K562 (cell line): ENCODE measurements around the gene DEGS2. TPM values are rescaled to one million over a fixed set of nuclear protein-coding genes. Genes with fewer than 3 reads are reported as not detected.

Source experiments
- ARID1B ChIP-seq: fragments of 450-650 bp; IDR thresholded peaks from 2 replicates; pipeline ENCODE4 v1.6.1; 2016; ENCODE audit warnings: antibody characterized with exemption, mild to moderate bottlenecking, inconsistent platforms
- ARNT ChIP-seq, 2 experiments: fragments of 450-650 bp; IDR thresholded peaks; 2 replicates each; pipeline ENCODE4 v1.6.1; 2016; ENCODE audit warnings: mild to moderate bottlenecking in 1 of 2
- DIDO1 ChIP-seq: fragments of 450-650 bp; IDR thresholded peaks from 2 replicates; pipeline ENCODE4 v1.6.1; 2016; ENCODE audit warnings: low read depth, missing biosample characterization, missing genetic modification characterization
- ETV6 ChIP-seq, 3 experiments: fragments of 150-350 bp in 1 of 3; sonication (generic) in 1 of 3; formaldehyde crosslinking in 1 of 3; IDR thresholded peaks; 2 replicates each; pipeline versions ENCODE4 v1.6.1 to v1.8.0; 2014 to 2022; ENCODE audit warnings: borderline replicate concordance in 2 of 3, low read depth in 2 of 3, antibody characterized with exemption in 1 of 3, low read length in 1 of 3, mild to moderate bottlenecking in 1 of 3, missing genetic modification reagents in 1 of 3
- EZH2 ChIP-seq: IDR thresholded peaks from 2 replicates; pipeline ENCODE4 v1.6.1; 2012; ENCODE audit warnings: low read depth, mild to moderate bottlenecking, inconsistent platforms, low read length, borderline replicate concordance
- FOXP1 ChIP-seq: sonication (generic); formaldehyde crosslinking; IDR thresholded peaks from 2 replicates; pipeline ENCODE4 v1.8.0; 2022; ENCODE audit warnings: mild to moderate bottlenecking, missing genetic modification reagents
- GATAD2A ChIP-seq: fragments of 450-650 bp; IDR thresholded peaks from 2 replicates; pipeline ENCODE4 v1.6.1; 2017
- PYGO2 ChIP-seq: fragments of 450-650 bp; IDR thresholded peaks from 2 replicates; pipeline ENCODE4 v1.6.1; 2016; ENCODE audit warnings: mild to moderate bottlenecking, missing genetic modification characterization, moderate library complexity, missing compliant biosample characterization
- RBBP5 ChIP-seq: fragments of 200-600 bp; sonication (generic); IDR thresholded peaks from 2 replicates; pipeline ENCODE4 v1.6.1; 2012; ENCODE audit warnings: borderline replicate concordance, mild to moderate bottlenecking, low read length, control low read depth, inconsistent platforms; ENCODE audit not compliant: insufficient read depth, poor library complexity, severe bottlenecking
- SMAD1 ChIP-seq: fragments of 150-350 bp; IDR thresholded peaks from 2 replicates; pipeline ENCODE4 v1.6.1; 2014; ENCODE audit warnings: low read length, low read depth; ENCODE audit not compliant: partially characterized antibody
- ZNF12 ChIP-seq: sonication (generic); formaldehyde crosslinking; IDR thresholded peaks from 2 replicates; pipeline ENCODE4 v1.4.0; 2020; ENCODE audit warnings: mild to moderate bottlenecking, missing genetic modification reagents
- ZNF140 ChIP-seq: fragments of 250-450 bp; sonication (Bioruptor Pico); IDR thresholded peaks from 2 replicates; pipeline ENCODE4 v1.8.0; 2021; ENCODE audit warnings: moderate library complexity, mild to moderate bottlenecking, inconsistent platforms
- ZNF175 ChIP-seq: fragments of 200-800 bp; sonication (Bioruptor generic); IDR thresholded peaks from 2 replicates; pipeline ENCODE4 v1.6.1; 2016; ENCODE audit warnings: low read depth, mild to moderate bottlenecking, missing genetic modification characterization, missing compliant biosample characterization
- ZNF232 ChIP-seq: sonication (generic); formaldehyde crosslinking; IDR thresholded peaks from 2 replicates; pipeline ENCODE4 v1.8.0; 2022; ENCODE audit warnings: mild to moderate bottlenecking, missing genetic modification reagents
- ZNF384 ChIP-seq: IDR thresholded peaks from 2 replicates; pipeline ENCODE4 v1.6.1; 2012; ENCODE audit warnings: low read depth, low read length, improper control_type of control experiment
- polyA plus RNA-seq, 8 experiments: library from polyadenylated mRNA; depleted of rRNA in 4 of 8; stranded (reverse) in 5 of 8; unstranded in 3 of 8; fragments of >200 nt; fragmentation: Nextera tagmentation in 2 of 8; fragmentation: Illumina TruSeq in 1 of 8; extraction: Ambion mirVana in 2 of 8; extraction: Trizol in 1 of 8; gene quantifications; 2 replicates each; pipeline versions ENCODE4 v1.2.1 to v1.2.3, GENCODE V29; 2011 to 2014; ENCODE audit warnings: inconsistent platforms in 1 of 8, missing spikeins in 1 of 8
- total RNA-seq, 7 experiments: library from RNA; depleted of rRNA in 6 of 7; stranded (reverse); fragments of >200 nt in 6 of 7; fragmentation: Illumina TruSeq in 2 of 7; extraction: Trizol in 2 of 7; gene quantifications; 2 replicates each; pipeline versions ENCODE4 v1.2.1 to v1.2.3, GENCODE V29; 2011 to 2021; ENCODE audit warnings: low replicate concordance in 1 of 7
- TF ChIP-seq, protein P1 (sequence below): fragments of 450-650 bp; formaldehyde crosslinking; IDR thresholded peaks from 2 replicates; pipeline ENCODE4 v1.4.0; 2020; ENCODE audit warnings: mild to moderate bottlenecking, moderate library complexity
- TF ChIP-seq, protein P2 (sequence below): IDR thresholded peaks from 2 replicates; pipeline ENCODE4 v1.6.1; 2011; ENCODE audit warnings: borderline replicate concordance, low read depth, mild to moderate bottlenecking, moderate library complexity, low read length; ENCODE audit not compliant: insufficient read depth, poor library complexity, severe bottlenecking
- TF ChIP-seq, protein P3 (sequence below): fragments of 450-650 bp; conservative IDR thresholded peaks from 2 replicates; pipeline ENCODE4 v1.6.1; 2016; ENCODE audit warnings: missing genetic modification characterization, low read depth, mild to moderate bottlenecking, missing compliant biosample characterization, moderate library complexity
- TF ChIP-seq, protein P4 (sequence below): sonication (generic); formaldehyde crosslinking; IDR thresholded peaks from 2 replicates; pipeline ENCODE4 v1.8.1; 2022; ENCODE audit warnings: missing genetic modification reagents
- TF ChIP-seq, protein P5 (sequence below): fragments of 450-650 bp; IDR thresholded peaks from 2 replicates; pipeline ENCODE4 v1.6.1; 2017; ENCODE audit warnings: mild to moderate bottlenecking, moderate library complexity

The DEGS2 gene
- total and polyA plus RNA-seq, 9 of the 15 experiments (the other 6 are each of a cell fraction or from before 2014, with no cell fraction given) = 0.22 to 2.9 (median 0.70) TPM

DNA sequence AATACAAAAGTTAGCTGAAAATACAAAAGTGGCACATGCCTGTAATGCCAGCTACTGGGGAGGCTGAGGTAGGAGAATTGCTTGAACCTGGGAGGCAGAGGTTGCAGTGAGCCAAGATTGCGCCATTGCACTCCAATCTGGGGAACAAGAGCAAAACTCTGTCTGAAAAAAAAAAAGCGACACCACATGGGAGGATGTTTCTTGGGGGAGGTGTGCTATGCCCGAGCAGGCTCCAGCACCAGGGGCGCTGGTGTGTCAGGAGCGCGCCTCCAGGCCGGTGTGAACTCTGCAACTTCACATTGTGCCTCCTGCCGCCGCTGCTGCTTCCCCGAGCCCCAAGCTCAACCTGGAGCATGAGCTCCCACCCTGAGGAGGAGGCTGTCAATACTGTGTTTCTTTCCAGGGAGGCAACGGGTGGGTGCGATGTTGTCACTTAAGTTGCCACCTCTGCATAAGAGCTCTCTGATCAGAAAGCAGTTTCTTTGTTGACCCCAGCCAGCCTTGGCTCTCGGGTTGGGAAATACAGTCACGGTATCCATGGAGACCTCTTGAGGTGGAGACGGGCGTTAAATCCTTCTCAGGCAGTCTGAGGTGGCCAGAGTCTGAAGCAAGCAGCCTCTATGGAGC is 18.9 kb downstream of the DEGS2 start (continued):
- TF ChIP-seq, protein P1, sequence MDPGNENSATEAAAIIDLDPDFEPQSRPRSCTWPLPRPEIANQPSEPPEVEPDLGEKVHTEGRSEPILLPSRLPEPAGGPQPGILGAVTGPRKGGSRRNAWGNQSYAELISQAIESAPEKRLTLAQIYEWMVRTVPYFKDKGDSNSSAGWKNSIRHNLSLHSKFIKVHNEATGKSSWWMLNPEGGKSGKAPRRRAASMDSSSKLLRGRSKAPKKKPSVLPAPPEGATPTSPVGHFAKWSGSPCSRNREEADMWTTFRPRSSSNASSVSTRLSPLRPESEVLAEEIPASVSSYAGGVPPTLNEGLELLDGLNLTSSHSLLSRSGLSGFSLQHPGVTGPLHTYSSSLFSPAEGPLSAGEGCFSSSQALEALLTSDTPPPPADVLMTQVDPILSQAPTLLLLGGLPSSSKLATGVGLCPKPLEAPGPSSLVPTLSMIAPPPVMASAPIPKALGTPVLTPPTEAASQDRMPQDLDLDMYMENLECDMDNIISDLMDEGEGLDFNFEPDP = no peak
- no peak for TF ChIP-seq GATAD2A
- TF ChIP-seq, protein P2, sequence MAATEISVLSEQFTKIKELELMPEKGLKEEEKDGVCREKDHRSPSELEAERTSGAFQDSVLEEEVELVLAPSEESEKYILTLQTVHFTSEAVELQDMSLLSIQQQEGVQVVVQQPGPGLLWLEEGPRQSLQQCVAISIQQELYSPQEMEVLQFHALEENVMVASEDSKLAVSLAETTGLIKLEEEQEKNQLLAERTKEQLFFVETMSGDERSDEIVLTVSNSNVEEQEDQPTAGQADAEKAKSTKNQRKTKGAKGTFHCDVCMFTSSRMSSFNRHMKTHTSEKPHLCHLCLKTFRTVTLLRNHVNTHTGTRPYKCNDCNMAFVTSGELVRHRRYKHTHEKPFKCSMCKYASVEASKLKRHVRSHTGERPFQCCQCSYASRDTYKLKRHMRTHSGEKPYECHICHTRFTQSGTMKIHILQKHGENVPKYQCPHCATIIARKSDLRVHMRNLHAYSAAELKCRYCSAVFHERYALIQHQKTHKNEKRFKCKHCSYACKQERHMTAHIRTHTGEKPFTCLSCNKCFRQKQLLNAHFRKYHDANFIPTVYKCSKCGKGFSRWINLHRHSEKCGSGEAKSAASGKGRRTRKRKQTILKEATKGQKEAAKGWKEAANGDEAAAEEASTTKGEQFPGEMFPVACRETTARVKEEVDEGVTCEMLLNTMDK = peak; percentile 10
- TF ChIP-seq, protein P3, sequence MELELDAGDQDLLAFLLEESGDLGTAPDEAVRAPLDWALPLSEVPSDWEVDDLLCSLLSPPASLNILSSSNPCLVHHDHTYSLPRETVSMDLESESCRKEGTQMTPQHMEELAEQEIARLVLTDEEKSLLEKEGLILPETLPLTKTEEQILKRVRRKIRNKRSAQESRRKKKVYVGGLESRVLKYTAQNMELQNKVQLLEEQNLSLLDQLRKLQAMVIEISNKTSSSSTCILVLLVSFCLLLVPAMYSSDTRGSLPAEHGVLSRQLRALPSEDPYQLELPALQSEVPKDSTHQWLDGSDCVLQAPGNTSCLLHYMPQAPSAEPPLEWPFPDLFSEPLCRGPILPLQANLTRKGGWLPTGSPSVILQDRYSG (tag) = 0 out of 2 replicates have a peak, but pooled peaks have one; percentile 31
- TF ChIP-seq, protein P4, sequence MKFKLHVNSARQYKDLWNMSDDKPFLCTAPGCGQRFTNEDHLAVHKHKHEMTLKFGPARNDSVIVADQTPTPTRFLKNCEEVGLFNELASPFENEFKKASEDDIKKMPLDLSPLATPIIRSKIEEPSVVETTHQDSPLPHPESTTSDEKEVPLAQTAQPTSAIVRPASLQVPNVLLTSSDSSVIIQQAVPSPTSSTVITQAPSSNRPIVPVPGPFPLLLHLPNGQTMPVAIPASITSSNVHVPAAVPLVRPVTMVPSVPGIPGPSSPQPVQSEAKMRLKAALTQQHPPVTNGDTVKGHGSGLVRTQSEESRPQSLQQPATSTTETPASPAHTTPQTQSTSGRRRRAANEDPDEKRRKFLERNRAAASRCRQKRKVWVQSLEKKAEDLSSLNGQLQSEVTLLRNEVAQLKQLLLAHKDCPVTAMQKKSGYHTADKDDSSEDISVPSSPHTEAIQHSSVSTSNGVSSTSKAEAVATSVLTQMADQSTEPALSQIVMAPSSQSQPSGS (CRISPR knock-in tag) = no peak
- TF ChIP-seq ZNF140 (CRISPR knock-in tag) = no peak
- no peak for TF ChIP-seq EZH2
- no peak for TF ChIP-seq ARNT (IDR thresholded peaks at IDR 0.05)
- no peak for TF ChIP-seq ZNF175
- no peak for TF ChIP-seq RBBP5
- TF ChIP-seq DIDO1 (tag) = no peak
- peak; percentile 97 for TF ChIP-seq ZNF384
- no peak for TF ChIP-seq ZNF232 (CRISPR knock-in tag)
- no peak for TF ChIP-seq FOXP1 (CRISPR knock-in tag)
- no peak for TF ChIP-seq ZNF12 (CRISPR knock-in tag)
- no peak for TF ChIP-seq PYGO2 (tag)
- TF ChIP-seq, protein P5, sequence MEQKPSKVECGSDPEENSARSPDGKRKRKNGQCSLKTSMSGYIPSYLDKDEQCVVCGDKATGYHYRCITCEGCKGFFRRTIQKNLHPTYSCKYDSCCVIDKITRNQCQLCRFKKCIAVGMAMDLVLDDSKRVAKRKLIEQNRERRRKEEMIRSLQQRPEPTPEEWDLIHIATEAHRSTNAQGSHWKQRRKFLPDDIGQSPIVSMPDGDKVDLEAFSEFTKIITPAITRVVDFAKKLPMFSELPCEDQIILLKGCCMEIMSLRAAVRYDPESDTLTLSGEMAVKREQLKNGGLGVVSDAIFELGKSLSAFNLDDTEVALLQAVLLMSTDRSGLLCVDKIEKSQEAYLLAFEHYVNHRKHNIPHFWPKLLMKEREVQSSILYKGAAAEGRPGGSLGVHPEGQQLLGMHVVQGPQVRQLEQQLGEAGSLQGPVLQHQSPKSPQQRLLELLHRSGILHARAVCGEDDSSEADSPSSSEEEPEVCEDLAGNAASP = no peak
- no peak for TF ChIP-seq ETV6 (IDR thresholded peaks at IDR 0.05; ENCODE audit: borderline replicate concordance in 1 of 2, low read depth in 2 of 2, low read length in 1 of 2)
- no peak for TF ChIP-seq ETV6 (CRISPR knock-in tag; IDR thresholded peaks at IDR 0.05; ENCODE audit: borderline replicate concordance)
- no peak; the same call in 1 of the 2 replicates for TF ChIP-seq ARID1B
- no peak for TF ChIP-seq SMAD1
